ENCODE results near the gene LTBP1.
"Not testable (repeated sequence)": the region's sequence is repeated elsewhere in the genome, so short reads cannot be mapped to it uniquely, and the experiment has no call there.

The LTBP1 gene

DNA sequence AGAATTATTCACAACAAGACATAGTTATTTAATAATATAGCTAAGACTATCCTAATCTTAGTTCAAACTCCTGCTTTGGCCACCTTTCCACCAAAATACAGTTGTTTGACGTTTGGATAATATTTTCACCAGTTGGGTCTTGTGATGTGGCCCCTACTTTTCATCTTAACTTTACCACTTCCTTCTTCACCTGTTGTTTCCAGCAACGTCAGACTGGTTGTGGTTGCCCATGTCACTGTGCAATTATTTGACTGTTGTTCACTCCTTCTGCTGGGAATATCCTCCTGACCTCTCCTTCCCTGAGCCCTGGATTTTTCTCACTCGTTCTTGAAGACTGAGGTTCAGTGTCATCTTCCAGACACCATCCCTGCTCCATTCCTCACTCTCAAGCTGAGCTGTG lies 397.5 kb downstream of the LTBP1 start:
- H3K36me3 ChIP-seq (replicated peaks) = no peaks in the 10 kb centered on the region
- H3K4me1 ChIP-seq = no peaks in the 10 kb centered on the region
- no peak overlapping the region for H3K4me3 ChIP-seq
- in situ Hi-C loops (cut with MboI; ENCODE audit: low sequenced_read_pairs) = no loop called here
- DNase-seq (ENCODE audit: low spot score in 2 of 2) = no peak
- no peaks in the 10 kb centered on the region for H3K9me3 ChIP-seq
- H3K27me3 ChIP-seq (ENCODE audit: low read depth) = no peaks in the 10 kb centered on the region

DNA sequence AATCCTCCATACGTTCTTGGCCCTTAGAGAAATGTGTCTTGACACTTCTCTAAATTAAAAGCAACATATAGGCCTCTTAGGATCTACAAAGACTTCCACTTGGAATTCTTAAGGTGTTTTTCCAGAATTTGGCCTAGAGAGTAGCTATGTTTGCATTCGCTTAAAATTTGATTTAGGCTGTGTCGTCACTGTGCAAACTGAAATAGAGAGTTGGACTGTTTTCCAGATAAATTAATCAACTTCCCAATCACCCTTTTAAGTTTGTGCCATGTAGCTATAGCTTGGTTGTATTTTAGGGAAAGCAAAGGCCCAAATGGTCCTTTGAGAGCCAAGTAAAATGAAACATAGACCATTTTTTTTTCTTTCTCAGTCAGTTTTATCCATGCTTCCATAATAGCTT lies 401.1 kb downstream of the LTBP1 start:
- in situ Hi-C loops (cut with MboI; ENCODE audit: low sequenced_read_pairs) = no loop called here
- H3K27me3 ChIP-seq (ENCODE audit: low read depth) = no peaks in the 10 kb centered on the region
- DNase-seq (ENCODE audit: low spot score in 2 of 2) = no peak
- no peaks in the 10 kb centered on the region for H3K36me3 ChIP-seq (replicated peaks)
- H3K4me1 ChIP-seq = no peaks in the 10 kb centered on the region
- no peaks in the 10 kb centered on the region for H3K9me3 ChIP-seq
- no peak overlapping the region for H3K4me3 ChIP-seq

DNA sequence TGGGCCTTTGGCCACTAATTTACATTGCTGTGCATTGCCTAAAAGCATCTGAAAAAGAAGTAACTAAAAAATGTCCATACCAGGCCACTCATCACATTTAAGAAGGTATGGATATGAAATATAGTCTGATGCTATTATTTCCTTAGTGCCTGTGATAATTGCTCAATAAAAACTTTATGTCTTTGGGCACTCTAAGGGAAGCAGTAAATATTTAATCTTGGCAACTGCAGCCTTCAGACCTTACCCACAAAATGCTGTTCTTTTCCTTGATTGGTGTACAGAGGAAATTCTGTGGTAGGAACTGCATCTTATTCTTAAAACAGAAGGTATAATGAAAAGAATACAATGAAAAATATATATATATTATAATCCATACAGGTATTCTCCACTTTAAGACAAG lies 403.9 kb downstream of the LTBP1 start:
- no peaks in the 10 kb centered on the region for H3K27me3 ChIP-seq (ENCODE audit: low read depth)
- H3K4me3 ChIP-seq = no peak overlapping the region
- no peaks in the 10 kb centered on the region for H3K9me3 ChIP-seq
- no peaks in the 10 kb centered on the region for H3K36me3 ChIP-seq (replicated peaks)
- no peaks in the 10 kb centered on the region for H3K4me1 ChIP-seq
- in situ Hi-C loops (cut with MboI; ENCODE audit: low sequenced_read_pairs) = no loop called here
- DNase-seq (ENCODE audit: low spot score in 2 of 2) = no peak

DNA sequence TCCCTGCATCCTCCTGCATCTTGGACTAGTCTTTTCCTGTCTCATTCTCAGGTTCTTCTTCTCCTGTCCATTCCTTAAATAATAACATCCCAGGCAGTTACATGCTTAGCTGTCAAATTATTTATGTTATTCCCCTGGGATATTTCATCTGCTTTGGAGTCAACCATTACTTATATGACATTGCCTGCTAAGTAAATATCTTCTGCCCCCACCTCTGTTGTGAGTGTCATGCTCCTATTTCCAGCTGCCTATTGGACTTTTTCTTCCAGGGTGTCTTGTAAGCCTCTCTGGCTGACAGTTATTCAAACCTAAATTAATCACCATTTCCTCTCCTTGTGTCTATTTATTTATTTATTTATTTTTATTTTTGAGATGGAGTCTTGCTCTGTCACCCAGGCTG lies 405.0 kb downstream of the LTBP1 start:
- Histone ChIP-seq H3K4me1 (no peaks in the 10 kb centered on the region), H3K4me3 (no peak overlapping the region), H3K9me3 (no peaks in the 10 kb centered on the region), H3K36me3 (replicated peaks) (no peaks in the 10 kb centered on the region), H3K27me3 (ENCODE audit: low read depth) (no peaks in the 10 kb centered on the region)
- in situ Hi-C loops (cut with MboI; ENCODE audit: low sequenced_read_pairs) = no loop called here
- no peak for DNase-seq (ENCODE audit: low spot score in 2 of 2)

DNA sequence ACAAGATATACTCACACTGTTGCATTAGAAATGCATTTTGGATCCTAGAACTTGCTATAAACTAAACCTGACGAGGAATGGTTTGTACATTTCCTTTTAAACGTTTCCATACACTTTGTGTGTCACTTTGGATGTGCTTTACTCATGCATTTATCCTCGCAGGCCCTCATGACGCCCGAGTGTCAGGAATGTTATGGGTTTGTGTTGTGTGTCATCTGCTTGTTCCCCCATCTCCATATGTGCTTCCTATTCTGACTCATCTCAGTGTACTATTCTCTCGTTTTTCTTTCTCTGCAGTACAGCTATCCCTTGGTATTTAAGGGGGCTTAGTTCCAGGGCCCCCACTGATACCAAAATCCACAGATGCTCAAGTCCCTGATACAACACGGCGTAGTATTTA lies 408.2 kb downstream of the LTBP1 start:
- Histone ChIP-seq H3K36me3 (replicated peaks) (no peaks in the 10 kb centered on the region), H3K4me3 (no peak overlapping the region), H3K27me3 (ENCODE audit: low read depth) (no peaks in the 10 kb centered on the region), H3K4me1 (no peaks in the 10 kb centered on the region), H3K9me3 (no peaks in the 10 kb centered on the region)
- DNase-seq (ENCODE audit: low spot score in 2 of 2) = no peak
- in situ Hi-C loops (cut with MboI; ENCODE audit: low sequenced_read_pairs) = no loop called here

DNA sequence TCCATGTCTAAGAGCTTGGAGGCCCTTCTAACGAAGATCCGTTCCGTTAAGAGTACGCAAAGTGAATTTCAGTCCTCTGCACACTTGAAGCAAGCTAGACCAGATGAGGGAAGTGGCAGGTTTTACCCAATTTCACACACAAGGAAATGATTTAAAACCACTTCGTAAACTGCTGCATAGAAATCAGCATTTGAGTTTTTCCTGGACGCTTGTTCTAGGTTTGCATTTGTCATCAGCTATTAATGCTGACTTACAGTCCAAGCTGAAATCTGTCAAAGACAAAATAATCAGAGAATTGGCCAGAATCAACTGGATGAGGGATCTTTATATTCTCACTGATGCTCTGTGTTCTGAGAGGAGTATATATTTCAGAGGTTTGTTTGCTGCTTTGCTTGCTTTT lies 412.1 kb downstream of the LTBP1 start:
- in situ Hi-C loops (cut with MboI; ENCODE audit: low sequenced_read_pairs) = no loop called here

DNA sequence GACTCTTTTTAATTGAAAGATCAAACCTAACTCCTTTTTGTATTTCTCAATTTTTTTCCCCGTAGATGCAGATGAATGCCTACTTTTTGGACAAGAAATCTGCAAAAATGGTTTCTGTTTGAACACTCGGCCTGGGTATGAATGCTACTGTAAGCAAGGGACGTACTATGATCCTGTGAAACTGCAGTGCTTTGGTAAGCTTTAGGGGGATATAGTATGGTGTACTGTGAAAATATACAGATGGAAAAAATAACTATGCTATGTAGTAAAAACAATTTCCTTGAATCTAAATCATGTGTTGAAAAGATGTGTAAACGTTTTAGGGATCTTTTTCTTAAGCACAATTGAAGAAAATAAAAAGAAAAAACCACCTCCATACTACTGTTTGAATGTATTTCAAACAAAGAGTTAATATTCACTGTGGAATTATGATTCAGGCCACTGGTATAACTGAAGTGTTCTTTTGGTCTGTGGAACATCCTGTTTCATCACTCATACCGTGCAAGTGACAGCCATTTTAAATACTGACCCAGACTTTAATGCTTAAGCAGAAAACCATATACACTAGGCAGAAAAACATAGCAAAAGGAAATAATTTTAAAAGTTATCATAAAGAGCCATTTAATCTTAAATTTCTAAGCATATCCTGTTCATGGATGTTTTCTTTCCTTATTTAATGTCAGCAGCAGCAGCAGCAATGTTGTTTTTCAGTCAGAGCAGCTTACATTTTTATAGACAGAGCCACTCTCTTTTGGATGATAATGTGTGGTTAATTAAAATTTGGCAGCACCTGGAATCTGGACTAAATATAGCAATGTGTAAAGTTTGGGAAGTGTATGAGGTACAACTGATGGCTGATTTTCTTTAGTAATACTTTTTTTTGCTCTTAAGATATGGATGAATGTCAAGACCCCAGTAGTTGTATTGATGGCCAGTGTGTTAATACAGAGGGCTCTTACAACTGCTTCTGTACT lies 416.9 kb downstream of the LTBP1 start:
- no peak for DNase-seq (ENCODE audit: low spot score in 2 of 2)
- Histone ChIP-seq H3K4me3 (no peak overlapping the region), H3K4me1 (no peaks in the 10 kb centered on the region), H3K27me3 (ENCODE audit: low read depth) (no peaks in the 10 kb centered on the region), H3K9me3 (no peaks in the 10 kb centered on the region), H3K36me3 (replicated peaks) (no peaks in the 10 kb centered on the region)
- in situ Hi-C loops (cut with MboI; ENCODE audit: low sequenced_read_pairs) = no loop called here

More for the DNA sequence above, 412.1 kb downstream of the LTBP1 start:
- Histone ChIP-seq H3K36me3 (replicated peaks) (no peaks in the 10 kb centered on the region), H3K9me3 (no peaks in the 10 kb centered on the region), H3K27me3 (ENCODE audit: low read depth) (no peaks in the 10 kb centered on the region), H3K4me1 (no peaks in the 10 kb centered on the region), H3K4me3 (no peak overlapping the region)
- no peak for DNase-seq (ENCODE audit: low spot score in 2 of 2)

DNA sequence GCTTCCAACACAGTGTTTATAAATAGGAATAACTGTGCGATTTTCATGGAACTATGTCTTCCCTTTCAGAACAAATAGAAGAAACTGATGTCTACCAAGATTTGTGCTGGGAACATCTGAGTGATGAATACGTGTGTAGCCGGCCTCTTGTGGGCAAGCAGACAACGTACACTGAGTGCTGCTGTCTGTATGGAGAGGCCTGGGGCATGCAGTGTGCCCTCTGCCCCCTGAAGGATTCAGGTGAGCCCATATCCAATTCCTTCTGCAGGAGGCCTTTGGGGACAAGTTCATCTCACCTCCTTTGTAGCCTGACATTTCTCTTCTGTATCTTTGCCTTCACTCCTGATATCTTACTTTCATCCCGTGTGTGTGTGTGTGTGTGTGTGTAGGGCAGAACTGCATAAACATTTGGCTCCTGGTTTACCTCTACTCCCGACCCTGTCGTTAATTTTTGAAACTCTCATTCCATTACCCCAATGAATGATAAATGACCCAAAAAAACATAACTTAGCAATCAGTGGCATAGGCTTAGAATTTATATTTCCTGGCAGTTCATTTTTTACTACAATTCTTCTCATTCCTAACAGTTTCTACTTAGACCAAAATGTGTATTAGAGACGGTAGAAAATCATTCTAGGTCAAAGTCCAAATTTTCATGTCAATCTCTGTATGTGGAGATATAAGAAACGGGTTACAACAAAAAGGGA lies 418.7 kb downstream of the LTBP1 start:
- Histone ChIP-seq H3K36me3 (replicated peaks) (no peaks in the 10 kb centered on the region), H3K4me1 (no peaks in the 10 kb centered on the region), H3K9me3 (no peaks in the 10 kb centered on the region), H3K27me3 (ENCODE audit: low read depth) (no peaks in the 10 kb centered on the region), H3K4me3 (no peak overlapping the region)
- DNase-seq (ENCODE audit: low spot score in 2 of 2) = no peak
- in situ Hi-C loops (cut with MboI; ENCODE audit: low sequenced_read_pairs) = no loop called here

DNA sequence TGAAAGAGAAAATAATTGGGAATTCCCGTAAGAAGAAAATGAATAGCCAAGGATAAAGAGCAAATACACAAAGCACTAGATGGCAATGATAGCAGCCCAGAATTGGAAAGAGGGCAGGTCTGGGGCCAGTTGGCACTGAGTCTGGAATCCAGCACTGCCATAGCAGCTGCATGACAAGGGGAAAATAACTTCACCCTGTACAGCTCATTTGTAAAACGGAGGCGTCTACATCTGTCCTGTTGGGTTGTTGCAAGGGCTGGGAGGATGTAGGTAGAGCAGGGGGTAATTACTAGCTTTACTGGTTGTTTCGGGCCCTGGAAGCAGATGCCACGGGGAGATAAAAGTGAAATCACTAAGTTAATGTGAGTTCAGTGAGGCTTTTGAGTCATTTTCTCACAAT lies 419.7 kb downstream of the LTBP1 start:
- no peak overlapping the region for H3K4me3 ChIP-seq
- in situ Hi-C loops (cut with MboI; ENCODE audit: low sequenced_read_pairs) = no loop called here

DNA sequence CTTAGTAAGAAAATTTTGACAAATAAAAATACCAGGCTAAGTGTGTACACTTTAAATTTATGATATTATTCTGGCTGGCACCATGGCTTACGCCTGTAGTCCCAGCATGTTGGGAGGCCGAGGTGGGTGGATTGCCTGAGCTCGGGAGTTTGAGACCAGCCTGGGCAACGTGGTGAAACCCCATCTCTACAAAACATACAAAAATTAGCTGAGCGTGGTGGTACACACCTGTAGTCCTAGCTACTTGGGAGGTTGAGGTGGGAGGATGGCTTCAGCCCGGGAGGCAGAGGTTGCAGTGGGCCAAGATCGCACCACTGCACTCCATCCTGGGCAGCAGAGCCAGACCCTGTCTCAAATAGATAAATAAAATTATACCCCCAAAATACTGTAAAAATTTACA lies 421.8 kb downstream of the LTBP1 start:
- H3K4me3 ChIP-seq; H3K36me3 ChIP-seq (replicated peaks); H3K4me1 ChIP-seq; in situ Hi-C loops (cut with MboI; ENCODE audit: low sequenced_read_pairs); H3K9me3 ChIP-seq; DNase-seq (ENCODE audit: low spot score in 2 of 2); H3K27me3 ChIP-seq (ENCODE audit: low read depth): not testable (repeated sequence)

More for the DNA sequence above, 419.7 kb downstream of the LTBP1 start:
- no peaks in the 10 kb centered on the region for H3K36me3 ChIP-seq (replicated peaks)
- no peak for DNase-seq (ENCODE audit: low spot score in 2 of 2)
- no peaks in the 10 kb centered on the region for H3K4me1 ChIP-seq
- H3K9me3 ChIP-seq = no peaks in the 10 kb centered on the region
- no peaks in the 10 kb centered on the region for H3K27me3 ChIP-seq (ENCODE audit: low read depth)

DNA sequence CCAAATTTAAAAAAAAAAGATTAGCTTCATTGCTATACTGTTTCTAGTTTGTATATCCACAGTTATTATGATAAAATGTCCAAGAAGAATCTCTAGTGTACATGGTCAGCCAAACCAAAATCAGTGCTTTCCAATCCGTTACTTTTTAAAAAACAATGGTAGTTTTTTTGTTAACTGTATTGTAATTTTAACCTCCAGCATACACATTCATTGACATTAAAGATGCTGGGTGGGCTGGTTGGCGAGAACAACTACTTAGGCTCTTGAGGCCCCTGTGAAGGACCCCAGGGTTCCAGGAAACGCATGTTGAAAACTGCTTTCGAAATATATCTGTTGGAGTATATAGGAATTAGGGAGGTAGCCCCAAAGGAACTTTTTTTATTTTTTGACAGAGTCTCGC lies 422.4 kb downstream of the LTBP1 start:
- no peaks in the 10 kb centered on the region for H3K27me3 ChIP-seq (ENCODE audit: low read depth)
- no peaks in the 10 kb centered on the region for H3K36me3 ChIP-seq (replicated peaks)
- H3K4me3 ChIP-seq = no peak overlapping the region
- no peak for DNase-seq (ENCODE audit: low spot score in 2 of 2)
- H3K9me3 ChIP-seq = no peaks in the 10 kb centered on the region
- no peaks in the 10 kb centered on the region for H3K4me1 ChIP-seq
- in situ Hi-C loops (cut with MboI; ENCODE audit: low sequenced_read_pairs) = no loop called here

DNA sequence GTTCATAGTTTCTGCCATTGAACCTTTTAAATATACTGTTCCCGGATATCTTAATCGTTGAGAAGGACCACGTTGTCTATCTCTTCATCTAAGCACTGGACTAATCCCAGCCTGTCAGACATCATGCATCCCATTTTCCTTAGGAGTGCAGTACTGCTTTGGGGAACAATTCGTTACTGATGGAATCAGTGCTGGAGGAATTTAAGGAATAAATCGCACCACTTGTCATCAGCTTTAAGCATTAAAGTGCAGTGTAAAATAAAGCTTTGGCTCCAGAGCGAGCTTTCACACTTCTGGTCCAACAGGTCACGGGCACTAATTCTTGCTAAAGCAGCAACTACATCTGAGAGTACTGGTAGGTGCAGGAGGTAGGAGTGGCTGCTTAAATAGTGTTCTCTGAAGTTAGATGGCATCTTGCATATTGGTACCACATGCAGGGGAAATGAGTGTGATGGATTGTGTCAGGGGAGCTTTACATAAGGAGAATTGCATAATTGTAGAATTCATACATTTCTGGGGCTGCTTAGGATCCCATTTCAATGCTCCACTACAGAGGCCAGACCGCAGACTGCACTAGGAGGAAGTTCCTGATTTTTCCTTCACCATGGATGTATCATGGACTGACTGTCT lies 424.0 kb downstream of the LTBP1 start:
- no peak for DNase-seq (ENCODE audit: low spot score in 2 of 2)
- no peaks in the 10 kb centered on the region for H3K36me3 ChIP-seq (replicated peaks)
- no peaks in the 10 kb centered on the region for H3K27me3 ChIP-seq (ENCODE audit: low read depth)
- H3K4me1 ChIP-seq = no peaks in the 10 kb centered on the region
- H3K9me3 ChIP-seq = no peaks in the 10 kb centered on the region
- in situ Hi-C loops (cut with MboI; ENCODE audit: low sequenced_read_pairs) = no loop called here
- H3K4me3 ChIP-seq = no peak overlapping the region

DNA sequence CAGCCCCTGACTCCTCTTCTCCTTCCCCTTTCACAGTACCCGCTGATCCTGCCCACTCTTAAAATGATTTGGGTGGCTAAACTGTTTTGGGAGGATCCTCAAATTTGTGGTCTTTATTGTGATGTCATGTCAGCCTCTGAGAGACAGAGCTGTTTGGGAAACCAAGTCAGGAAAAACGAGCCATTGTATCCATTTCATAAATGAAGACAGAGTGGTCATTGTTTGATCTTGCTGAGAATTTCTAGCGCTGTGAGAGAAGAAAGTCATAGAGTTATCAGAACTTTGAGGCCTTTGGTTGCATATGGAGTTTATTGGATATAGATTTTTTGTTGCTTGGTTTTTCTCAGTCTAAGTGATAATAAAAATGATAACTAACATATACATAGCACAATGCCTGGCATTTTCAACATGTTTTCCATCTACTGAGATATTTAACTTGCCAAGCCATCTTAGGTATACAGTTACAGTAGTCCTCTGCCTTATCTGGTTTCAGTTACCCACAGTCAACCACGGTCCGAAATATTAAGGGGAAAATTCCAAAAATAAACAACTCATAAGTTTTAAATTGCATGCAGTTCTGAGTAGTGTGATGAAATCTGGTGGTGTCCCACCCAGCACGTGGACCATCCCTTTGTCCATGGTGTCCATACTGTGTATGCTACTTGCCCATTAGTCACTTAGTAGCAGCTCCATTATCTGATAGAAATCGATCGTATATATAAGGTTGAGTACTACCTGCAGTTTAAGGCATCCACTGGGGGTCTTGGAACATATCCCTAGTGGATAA lies 424.7 kb downstream of the LTBP1 start:
- in situ Hi-C loops (cut with MboI; ENCODE audit: low sequenced_read_pairs) = no loop called here
- no peak for DNase-seq (ENCODE audit: low spot score in 2 of 2)
- Histone ChIP-seq H3K4me3 (no peak overlapping the region), H3K4me1 (no peaks in the 10 kb centered on the region), H3K36me3 (replicated peaks) (no peaks in the 10 kb centered on the region), H3K27me3 (ENCODE audit: low read depth) (no peaks in the 10 kb centered on the region), H3K9me3 (no peaks in the 10 kb centered on the region)

Measured in HAP-1 (cell line).